SK-MEL-5 (cell line): ENCODE measurements around the gene TC2N. TPM values are rescaled to one million over a fixed set of nuclear protein-coding genes. Genes with fewer than 3 reads are reported as not detected.
"Not testable (repeated sequence)": the region's sequence is repeated elsewhere in the genome, so short reads cannot be mapped to it uniquely, and the experiment has no call there.

Experiments used
- DNase-seq: peaks from one replicate; pipeline ENCODE4 v3.0.0-alpha.2; 2016; ENCODE audit warnings: low read depth, low spot score
- in situ Hi-C: cut with HindIII; loops from 2 replicates; pipeline ENCODE4 v1.10.0; 2016; ENCODE audit warnings: low sequenced_read_pairs, high pct_unique_total_duplicates, low pct_unique_long_range_greater_than_20kb
- polyA plus RNA-seq, 2 experiments: library from polyadenylated mRNA; depleted of rRNA; stranded (reverse); fragments of >200 nt; gene quantifications; 2 replicates each; pipeline ENCODE4 v1.2.3, GENCODE V29; 2015
- total RNA-seq: library from RNA; depleted of rRNA; stranded (reverse); fragments of >200 nt; shearing (Covaris generic); gene quantifications from 2 replicates; pipeline ENCODE4 v1.2.3, GENCODE V29; 2014; rRNA removed

The TC2N gene
- total RNA-seq: 5.4 and 5.9 TPM in 2 replicates
- polyA plus RNA-seq (2015; cell fraction: cytosol; rRNA removed): 2.8 and 3.6 TPM in 2 replicates
- 12.7 and 14.0 TPM in 2 replicates for polyA plus RNA-seq (2015; cell fraction: nucleus; rRNA removed)

- DNase-seq: no peak
- in situ Hi-C loops: no loop called here
Observed at GRCh38 chr14:91867316-91867988, at the start of gene TC2N. TSS of gene TC2N (minus strand) at chr14:91867536. CDS start at chr14:91813769, 53,767 bp downstream.

DNA sequence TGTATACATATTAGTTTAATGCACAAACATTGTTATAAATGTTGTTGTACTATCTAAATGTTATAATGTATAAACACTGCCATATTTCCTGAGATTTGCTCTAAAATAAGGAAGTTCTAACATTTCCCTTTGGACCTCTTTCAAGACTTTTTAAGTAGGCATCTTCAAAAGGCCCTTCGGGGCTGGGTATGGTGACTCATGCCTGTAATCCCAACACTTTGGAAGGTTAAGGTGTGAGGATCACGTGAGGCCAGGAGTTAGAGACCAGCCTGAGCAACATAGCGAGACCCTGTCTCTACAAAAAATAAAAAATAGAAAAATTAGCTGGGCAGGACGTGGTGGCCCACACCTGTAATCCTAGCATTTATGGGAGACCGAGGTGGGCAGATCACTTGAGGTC, 44.7 kb upstream of the TC2N start:
- DNase-seq: no peak
- in situ Hi-C loops: no loop called here

DNA sequence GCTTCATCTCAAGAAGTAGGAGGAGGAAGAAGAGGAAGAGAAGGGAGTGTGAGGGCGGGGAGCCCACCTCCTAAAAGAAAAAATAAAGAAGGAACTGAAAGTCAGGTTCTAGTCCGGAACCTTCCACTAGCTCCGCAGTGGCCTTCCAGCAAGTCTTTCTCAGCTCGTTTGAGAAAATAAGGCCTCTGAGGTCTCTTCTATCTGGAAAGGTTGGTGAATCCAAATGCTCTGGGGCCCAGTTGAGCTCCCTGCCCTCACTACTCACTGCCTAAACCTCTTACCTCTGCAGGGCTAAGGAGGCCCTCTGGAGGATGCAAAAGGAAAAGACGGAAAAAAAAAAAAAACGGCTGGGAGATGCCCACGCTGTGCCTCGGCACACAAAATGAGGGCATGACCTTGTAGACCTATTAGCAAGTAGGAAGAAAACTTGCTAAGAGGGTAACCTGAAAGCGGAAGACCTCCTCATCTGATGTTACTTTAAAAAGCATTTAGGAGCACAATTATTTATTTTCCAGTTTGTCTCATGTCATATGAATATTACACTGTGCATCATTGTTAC, 44.2 kb upstream of the TC2N start:
- in situ Hi-C loops: no loop called here
- peak; percentile 82 for DNase-seq

DNA sequence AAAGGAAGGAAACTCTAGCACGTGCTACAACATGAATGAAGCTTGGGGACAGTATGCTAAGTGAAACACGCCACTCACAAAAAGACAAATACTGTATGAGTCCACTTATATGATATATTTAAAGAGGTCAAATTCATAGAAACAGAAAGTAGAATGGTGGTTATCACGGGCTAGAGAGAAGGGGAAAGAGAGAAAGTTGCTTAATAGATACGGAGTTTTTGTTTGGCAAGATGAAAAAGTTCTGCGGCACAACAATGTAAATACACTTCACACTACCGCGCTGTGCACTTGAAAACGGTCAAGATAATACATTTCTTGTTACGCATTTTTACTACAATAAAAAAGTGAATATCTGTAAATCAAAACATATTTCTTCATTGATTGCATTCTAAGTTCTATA, 42.9 kb upstream of the TC2N start:
- in situ Hi-C loops: no loop called here

GRCh38 chr14:91906374-91906773, 39.0 kb upstream of the TC2N start:
- no peak for DNase-seq
- in situ Hi-C loops: no loop called here

More for the DNA sequence above, 42.9 kb upstream of the TC2N start:
- DNase-seq: no peak

GRCh38 chr14:91904956-91905645, 37.8 kb upstream of the TC2N start:
- in situ Hi-C loops: no loop called here

GRCh38 chr14:91904483-91904882, 37.1 kb upstream of the TC2N start:
- in situ Hi-C loops: no loop called here

More at GRCh38 chr14:91904956-91905645, 37.8 kb upstream of the TC2N start:
- DNase-seq: no peak

GRCh38 chr14:91903070-91903469, 35.7 kb upstream of the TC2N start:
- DNase-seq: no peak
- in situ Hi-C loops: no loop called here

More at GRCh38 chr14:91904483-91904882, 37.1 kb upstream of the TC2N start:
- no peak for DNase-seq

GRCh38 chr14:91902336-91902735, 35.0 kb upstream of the TC2N start:
- in situ Hi-C loops: no loop called here
- no peak for DNase-seq

DNA sequence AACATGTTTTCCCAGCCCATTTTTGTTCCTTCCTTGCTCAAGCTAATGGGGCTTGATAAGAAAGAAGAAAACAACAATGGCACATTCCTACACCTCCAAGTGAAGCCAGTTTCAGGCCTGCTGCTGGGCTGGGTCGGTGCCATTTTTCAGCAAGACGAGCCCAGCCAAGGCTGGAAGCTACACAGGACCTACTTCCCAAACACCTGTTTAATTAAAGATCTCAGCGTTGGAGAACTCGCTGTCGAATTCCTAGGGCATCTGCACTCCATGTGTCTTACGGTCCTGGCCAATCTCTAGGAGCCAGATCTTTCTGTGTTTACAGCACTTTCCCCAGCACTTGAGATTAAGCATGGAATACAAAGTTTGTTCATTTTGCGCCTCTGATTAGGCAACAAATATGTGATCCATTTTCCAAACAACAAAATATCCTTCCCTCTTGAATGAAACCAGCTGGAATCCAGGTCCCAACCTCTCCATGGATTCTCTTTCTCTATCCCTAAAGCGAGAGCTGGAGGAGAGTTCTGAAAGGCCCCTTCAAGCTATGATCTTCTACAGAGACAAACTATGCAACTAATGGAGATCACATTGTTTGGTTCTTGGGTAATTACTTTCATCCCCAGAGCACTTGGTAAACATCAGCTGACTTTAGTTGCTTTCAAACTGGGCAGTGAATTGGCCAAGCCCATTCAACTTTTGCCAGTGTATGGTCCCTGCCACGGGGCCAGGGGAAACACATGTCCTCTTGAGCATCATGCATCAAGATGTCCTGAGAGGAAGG, 34.3 kb upstream of the TC2N start:
- in situ Hi-C loops: no loop called here
- DNase-seq: no peak

DNA sequence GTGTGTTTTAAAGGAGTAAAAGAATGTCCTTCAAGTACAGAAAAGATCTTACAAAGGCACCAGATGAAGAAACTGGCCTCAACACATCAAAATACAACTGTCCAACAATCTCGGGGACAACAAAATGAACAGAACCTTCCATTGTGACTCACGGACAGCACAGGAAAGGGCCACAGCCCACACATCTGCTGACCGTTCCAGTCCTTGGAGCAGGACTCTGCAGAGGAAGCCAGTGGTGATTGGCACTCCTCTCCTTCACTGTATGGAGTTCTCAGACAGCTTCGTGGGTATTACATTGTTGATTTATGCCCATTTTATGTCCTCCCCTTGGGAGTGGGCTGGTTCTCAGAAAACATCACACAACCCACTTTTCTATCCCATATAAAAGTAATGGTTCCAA, 32.5 kb upstream of the TC2N start:
- in situ Hi-C loops: no loop called here
- peak; percentile 52 for DNase-seq

GRCh38 chr14:91899213-91899612, 31.9 kb upstream of the TC2N start:
- in situ Hi-C loops: no loop called here
- DNase-seq: no peak

DNA sequence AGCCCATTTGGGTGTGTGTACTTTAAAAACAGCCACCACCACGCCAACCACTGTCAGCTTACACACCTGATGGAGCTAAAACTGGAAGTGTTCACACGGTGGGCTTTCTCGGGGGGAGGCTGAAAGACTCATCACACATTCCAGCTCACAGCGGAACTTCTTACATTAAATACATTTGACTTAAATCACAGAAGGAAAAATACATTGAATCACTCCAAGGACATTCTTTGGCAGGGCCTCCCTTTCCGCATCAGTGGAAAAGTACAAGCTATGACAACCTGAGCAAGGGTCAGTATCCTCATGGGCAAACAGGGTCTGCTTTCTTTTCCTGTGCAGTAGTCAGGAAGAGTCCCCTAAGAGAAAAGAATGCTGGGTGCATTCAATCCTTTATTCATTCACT, 31.0 kb upstream of the TC2N start:
- in situ Hi-C loops: no loop called here

GRCh38 chr14:91897716-91898115, 30.4 kb upstream of the TC2N start:
- DNase-seq, in situ Hi-C loops: not testable (repeated sequence)

More for the DNA sequence above, 31.0 kb upstream of the TC2N start:
- no peak for DNase-seq

DNA sequence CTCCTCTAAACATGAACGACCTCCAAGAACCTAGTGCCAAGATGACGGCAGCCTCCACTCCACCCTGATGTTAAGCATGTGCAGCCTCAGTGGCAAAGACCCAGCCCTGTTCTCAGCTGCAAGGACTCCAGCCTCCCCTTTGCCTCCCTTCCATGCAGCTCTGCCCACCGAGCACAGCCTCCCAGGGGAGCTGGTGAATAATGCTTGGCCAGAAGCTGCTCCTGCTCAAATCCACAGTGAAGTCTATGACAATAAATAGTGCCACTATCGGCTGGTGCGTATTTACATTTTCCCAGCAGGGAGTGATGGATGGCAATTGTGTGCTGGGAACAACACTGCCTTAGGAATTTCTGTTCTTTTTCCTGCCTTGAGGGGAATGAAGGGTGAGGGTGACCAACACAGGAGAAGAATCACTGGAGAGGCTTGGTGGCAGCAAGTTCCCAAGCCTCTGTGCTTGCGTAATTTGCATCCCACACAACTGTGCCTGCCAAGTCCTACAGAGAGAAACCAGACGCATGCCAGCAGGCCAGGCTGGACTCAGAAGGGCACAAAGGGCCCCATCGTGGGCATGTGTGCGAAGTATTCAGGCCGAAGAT, 29.9 kb upstream of the TC2N start:
- in situ Hi-C loops: no loop called here
- DNase-seq: no peak

DNA sequence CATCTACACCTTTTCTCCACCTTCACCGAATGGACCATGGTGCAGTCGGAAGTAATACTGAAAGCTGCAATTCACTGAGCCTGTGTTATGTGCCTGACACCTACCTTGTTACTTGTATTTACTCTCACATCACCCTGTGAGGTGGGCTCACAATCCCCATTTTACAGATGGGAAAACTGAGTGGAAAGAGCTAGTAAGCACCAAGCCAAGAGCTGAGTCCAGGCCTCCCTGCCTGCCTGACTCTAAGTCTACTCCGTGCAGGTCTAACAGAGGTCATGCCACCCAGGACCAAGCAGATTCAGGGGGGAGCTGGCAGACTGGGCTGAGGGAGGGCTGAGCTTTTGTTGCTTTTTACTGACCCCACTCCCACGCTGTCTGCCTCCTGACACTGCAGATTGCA, 29.1 kb upstream of the TC2N start:
- in situ Hi-C loops: no loop called here
- no peak for DNase-seq

DNA sequence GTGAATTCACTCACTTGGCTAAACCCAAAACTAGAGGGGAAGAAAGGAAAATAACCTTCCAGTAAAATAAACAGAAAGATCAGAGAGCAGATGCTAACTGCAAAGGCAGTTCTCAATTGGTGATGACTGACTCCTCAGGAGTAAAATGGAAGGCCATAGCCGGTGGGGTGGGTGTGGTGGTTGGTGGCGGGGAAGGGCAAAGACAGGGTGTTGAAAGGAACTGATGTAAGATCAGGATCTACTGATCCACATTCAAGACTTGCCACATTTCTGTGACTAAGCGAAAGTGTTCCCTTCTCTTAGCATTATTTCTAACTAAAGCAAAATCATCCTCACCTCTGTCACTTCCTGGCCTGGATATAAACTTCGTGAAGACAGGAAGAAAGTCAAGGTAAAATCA, 26.3 kb upstream of the TC2N start:
- in situ Hi-C loops: no loop called here
- no peak for DNase-seq

GRCh38 chr14:91893007-91893406, 25.7 kb upstream of the TC2N start:
- in situ Hi-C loops: no loop called here
- DNase-seq: peak; percentile 51
